ENCODE data around the gene RAB40B. TPM values are rescaled to one million over a fixed set of nuclear protein-coding genes. Genes with fewer than 3 reads are reported as not detected.
A peak's percentile ranks its signal among the peaks of the same experiment; 100 is the strongest.

Gene RAB40B
- total and polyA plus RNA-seq, 2 experiments from 2014 or later: 20.0 to 27.8 TPM

GRCh38 chr17:82740906-82741759, 42.6 kb upstream of the RAB40B start:
- Histone ChIP-seq H3K4me3 (no peak overlapping the region), H3K4me2 (no peak overlapping the region), H3K27me3 (no peaks in the 10 kb centered on the region), H3K27ac (peak overlapping the region; percentile 88), H3K9me2 (replicated peaks; ENCODE audit: insufficient read depth) (no peaks in the 10 kb centered on the region), H2AFZ (no peak overlapping the region), H4K20me1 (ENCODE audit: insufficient read depth, poor library complexity, severe bottlenecking) (no peaks in the 10 kb centered on the region), H3K9me3 (ENCODE audit: low read depth) (peaks cover 10% of the 10 kb centered on the region), H3K36me3 (replicated peaks; ENCODE audit: insufficient read depth, low read depth) (peaks cover 9% of the 10 kb centered on the region), H3K4me1 (ENCODE audit: insufficient read depth) (peaks cover 12% of the 10 kb centered on the region), H3K79me2 (peaks cover 9% of the 10 kb centered on the region)
- DNase-seq (ENCODE audit: low spot score): peak; percentile 70
- WGBS (ENCODE audit: low lambda C conversion rate, missing lambda C conversion rate): 93% methylated on average over 10 of the region's 10 CpGs
- TF ChIP-seq, protein P1, sequence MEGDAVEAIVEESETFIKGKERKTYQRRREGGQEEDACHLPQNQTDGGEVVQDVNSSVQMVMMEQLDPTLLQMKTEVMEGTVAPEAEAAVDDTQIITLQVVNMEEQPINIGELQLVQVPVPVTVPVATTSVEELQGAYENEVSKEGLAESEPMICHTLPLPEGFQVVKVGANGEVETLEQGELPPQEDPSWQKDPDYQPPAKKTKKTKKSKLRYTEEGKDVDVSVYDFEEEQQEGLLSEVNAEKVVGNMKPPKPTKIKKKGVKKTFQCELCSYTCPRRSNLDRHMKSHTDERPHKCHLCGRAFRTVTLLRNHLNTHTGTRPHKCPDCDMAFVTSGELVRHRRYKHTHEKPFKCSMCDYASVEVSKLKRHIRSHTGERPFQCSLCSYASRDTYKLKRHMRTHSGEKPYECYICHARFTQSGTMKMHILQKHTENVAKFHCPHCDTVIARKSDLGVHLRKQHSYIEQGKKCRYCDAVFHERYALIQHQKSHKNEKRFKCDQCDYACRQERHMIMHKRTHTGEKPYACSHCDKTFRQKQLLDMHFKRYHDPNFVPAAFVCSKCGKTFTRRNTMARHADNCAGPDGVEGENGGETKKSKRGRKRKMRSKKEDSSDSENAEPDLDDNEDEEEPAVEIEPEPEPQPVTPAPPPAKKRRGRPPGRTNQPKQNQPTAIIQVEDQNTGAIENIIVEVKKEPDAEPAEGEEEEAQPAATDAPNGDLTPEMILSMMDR (IDR thresholded peaks at IDR 0.05; ENCODE audit: poor library complexity): no peak
- TF ChIP-seq EZH2phosphoT487 (IDR thresholded peaks at IDR 0.05; ENCODE audit: low read depth, severe bottlenecking, unreplicated experiment): no peak
- TF ChIP-seq EZH2 (IDR thresholded peaks at IDR 0.05; ENCODE audit: borderline replicate concordance): no peak

GRCh38 chr17:82737967-82738877, 39.7 kb upstream of the RAB40B start:
- peaks cover 9% of the 10 kb centered on the region for H3K36me3 ChIP-seq (replicated peaks; ENCODE audit: insufficient read depth, low read depth)
- peak overlapping the region; percentile 60 for H3K27ac ChIP-seq
- H3K4me1 ChIP-seq (ENCODE audit: insufficient read depth): peaks cover 12% of the 10 kb centered on the region
- H3K4me2 ChIP-seq: peak overlapping the region; percentile 80
- no peak for TF ChIP-seq EZH2 (IDR thresholded peaks at IDR 0.05; ENCODE audit: borderline replicate concordance)
- TF ChIP-seq EZH2phosphoT487 (IDR thresholded peaks at IDR 0.05; ENCODE audit: low read depth, severe bottlenecking, unreplicated experiment): no peak
- TF ChIP-seq, protein P1 (IDR thresholded peaks at IDR 0.05; ENCODE audit: poor library complexity): no peak
- no peaks in the 10 kb centered on the region for H3K27me3 ChIP-seq
- no peak overlapping the region for H3K4me3 ChIP-seq
- WGBS (ENCODE audit: low lambda C conversion rate, missing lambda C conversion rate): 81% methylated on average over 26 of the region's 26 CpGs
- H3K9me2 ChIP-seq (replicated peaks; ENCODE audit: insufficient read depth): no peaks in the 10 kb centered on the region
- peak; percentile 46 for DNase-seq (ENCODE audit: low spot score)
- H4K20me1 ChIP-seq (ENCODE audit: insufficient read depth, poor library complexity, severe bottlenecking): no peaks in the 10 kb centered on the region
- H3K79me2 ChIP-seq: peaks cover 18% of the 10 kb centered on the region
- H2AFZ ChIP-seq: no peak overlapping the region
- H3K9me3 ChIP-seq (ENCODE audit: low read depth): peaks cover 10% of the 10 kb centered on the region

DNA sequence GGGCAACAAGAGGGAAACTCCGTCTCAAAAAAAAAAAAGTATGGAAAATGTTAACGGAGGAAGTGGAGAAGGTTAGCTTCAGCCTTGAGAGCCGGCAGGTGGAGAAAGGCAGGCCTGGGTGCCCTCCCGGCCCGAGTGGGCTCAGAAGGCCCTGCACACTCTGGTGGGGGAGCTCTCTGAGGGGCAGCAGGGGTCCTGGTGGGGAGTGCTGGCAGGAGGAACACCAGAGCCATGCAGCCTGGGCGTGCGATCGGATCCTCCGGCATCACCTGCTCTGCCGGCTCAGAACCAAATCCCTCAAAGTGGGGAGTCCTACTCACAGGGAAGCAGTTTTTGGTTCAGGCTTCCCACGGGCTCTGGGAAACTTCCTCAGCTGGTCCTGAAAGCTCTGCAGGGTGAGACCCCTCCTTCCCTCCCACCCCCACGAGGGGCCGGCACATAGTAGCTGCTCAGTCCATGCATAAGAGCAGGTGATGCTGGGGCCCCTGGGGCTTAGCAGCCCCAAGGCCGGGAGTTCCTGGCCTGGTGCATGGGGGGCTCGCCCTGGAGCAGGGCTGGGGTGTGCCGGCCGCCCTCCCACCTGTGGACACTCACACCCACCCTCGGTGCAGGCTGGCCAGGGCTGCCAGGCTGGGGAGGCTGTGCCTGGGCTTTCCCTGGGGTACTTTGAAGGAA, 38.1 kb upstream of the RAB40B start:
- peak overlapping the region; percentile 80 for H3K4me2 ChIP-seq
- H3K9me3 ChIP-seq (ENCODE audit: low read depth): peaks cover 10% of the 10 kb centered on the region
- 95% methylated on average over 9 of the region's 18 CpGs for WGBS (ENCODE audit: low lambda C conversion rate, missing lambda C conversion rate)
- H3K9me2 ChIP-seq (replicated peaks; ENCODE audit: insufficient read depth): no peaks in the 10 kb centered on the region
- H3K4me1 ChIP-seq (ENCODE audit: insufficient read depth): peaks cover 12% of the 10 kb centered on the region
- H3K4me3 ChIP-seq: no peak overlapping the region
- H3K27ac ChIP-seq: peak overlapping the region; percentile 74
- no peaks in the 10 kb centered on the region for H3K27me3 ChIP-seq
- no peak for DNase-seq (ENCODE audit: low spot score)
- no peak overlapping the region for H2AFZ ChIP-seq
- H3K79me2 ChIP-seq: peaks cover 18% of the 10 kb centered on the region
- no peaks in the 10 kb centered on the region for H4K20me1 ChIP-seq (ENCODE audit: insufficient read depth, poor library complexity, severe bottlenecking)
- TF ChIP-seq EZH2phosphoT487 (IDR thresholded peaks at IDR 0.05; ENCODE audit: low read depth, severe bottlenecking, unreplicated experiment): no peak
- no peak for TF ChIP-seq EZH2 (IDR thresholded peaks at IDR 0.05; ENCODE audit: borderline replicate concordance)
- TF ChIP-seq, protein P1 (IDR thresholded peaks at IDR 0.05; ENCODE audit: poor library complexity): no peak
- peaks cover 9% of the 10 kb centered on the region for H3K36me3 ChIP-seq (replicated peaks; ENCODE audit: insufficient read depth, low read depth)

All from hepatocyte (in vitro differentiated cells).